NCI-H128 (cell line): Measurements from ENCODE around the gene SH2D5.

ENCODE experiments used
- DNase-seq: peaks from one replicate; lab custom pipeline; 2025; ENCODE audit not compliant: unreplicated experiment; lab: John Stamatoyannopoulos, UW

Gene SH2D5

GRCh38 chr1:20715406-20715805, 17.1 kb downstream of the SH2D5 start:
- no peak for DNase-seq

GRCh38 chr1:20713440-20713839, 19.1 kb downstream of the SH2D5 start:
- no peak for DNase-seq

- no peak for DNase-seq
These were observed 20.3 kb downstream of the SH2D5 start for GRCh38 chr1:20712215-20712577.

GRCh38 chr1:20711285-20712214, 21.0 kb downstream of the SH2D5 start:
- DNase-seq = no peak

GRCh38 chr1:20710469-20711284, 21.8 kb downstream of the SH2D5 start:
- no peak for DNase-seq

GRCh38 chr1:20709868-20710267, 22.6 kb downstream of the SH2D5 start:
- DNase-seq = no peak

GRCh38 chr1:20708891-20709290, 23.6 kb downstream of the SH2D5 start:
- DNase-seq = no peak

- DNase-seq = no peak
These were observed 24.4 kb downstream of the SH2D5 start for GRCh38 chr1:20708057-20708456.

GRCh38 chr1:20706841-20707240, 25.7 kb downstream of the SH2D5 start:
- DNase-seq = no peak

- no peak for DNase-seq
These were observed 27.2 kb downstream of the SH2D5 start for GRCh38 chr1:20705203-20705755.

- DNase-seq = no peak
These were observed 27.9 kb downstream of the SH2D5 start for GRCh38 chr1:20704390-20705202.

GRCh38 chr1:20703124-20703756, 29.3 kb downstream of the SH2D5 start:
- no peak for DNase-seq

- DNase-seq = no peak
These were observed 30.1 kb downstream of the SH2D5 start for GRCh38 chr1:20702416-20702815.

GRCh38 chr1:20701847-20702246, 30.7 kb downstream of the SH2D5 start:
- no peak for DNase-seq

GRCh38 chr1:20701446-20701845, 31.1 kb downstream of the SH2D5 start:
- DNase-seq = no peak

GRCh38 chr1:20700636-20701215, 31.8 kb downstream of the SH2D5 start:
- no peak for DNase-seq

GRCh38 chr1:20699558-20699957, 32.9 kb downstream of the SH2D5 start:
- no peak for DNase-seq

GRCh38 chr1:20698195-20698910, 34.1 kb downstream of the SH2D5 start:
- no peak for DNase-seq

- no peak for DNase-seq
These were observed 34.9 kb downstream of the SH2D5 start for GRCh38 chr1:20697563-20697962.
